B cell (primary cell): Measurements from ENCODE around the gene TMEM81. TPM values are rescaled to one million over a fixed set of nuclear protein-coding genes. Genes with fewer than 3 reads are reported as not detected.

Experiments used
- ATAC-seq: fragments of 200-7000 bp; cut with Tn5 transposase; one replicate; pipeline ENCODE4 v1.10.0; 2021; ENCODE audit warnings: low read depth, mild to moderate bottlenecking, moderate number of reproducible peaks, moderate library complexity
- CTCF ChIA-PET: fragments of 350-600 bp; sonication (Branson Sonifier 250); formaldehyde crosslinking; loops from one replicate; lab custom pipeline; 2021; ENCODE audit warnings: antibody characterized with exemption, inconsistent platforms; lab: Charles Lee
- POLR2A ChIA-PET: fragments of 350-600 bp; sonication (Branson Sonifier 250); formaldehyde crosslinking; loops from one replicate; lab custom pipeline; 2021; ENCODE audit warnings: antibody characterized with exemption; lab: Charles Lee
- DNase-seq: peaks from one replicate; pipeline ENCODE4 v3.0.0; 2013
- H2AFZ ChIP-seq: 2 replicates; pipeline ENCODE4 v1.6.1; 2012; ENCODE audit warnings: mild to moderate bottlenecking, low read depth, low read length; ENCODE audit not compliant: insufficient read depth, poor library complexity, severe bottlenecking
- H3K27ac ChIP-seq, 2 donors: 1 replicate in 1 of 2; 2 replicates in 1 of 2; pipeline ENCODE4 v1.5.1; 2012 to 2013; ENCODE audit warnings: low read length in 2 of 2, mild to moderate bottlenecking in 2 of 2, moderate library complexity in 1 of 2
- H3K27me3 ChIP-seq, 4 experiments: fragments of 200-600 bp in 1 of 4; sonication (generic) in 1 of 4; replicated peaks in 1 of 4; 1 replicate in 2 of 4; 2 replicates in 2 of 4; pipeline versions ENCODE4 v1.6.1 to v1.7.0; 2013 to 2016; ENCODE audit warnings: low read length in 3 of 4, mild to moderate bottlenecking in 2 of 4, mixed read lengths in 1 of 4, moderate library complexity in 1 of 4; ENCODE audit not compliant: insufficient read depth in 4 of 4, control insufficient read depth in 3 of 4; ENCODE audit errors: control extremely low read depth in 1 of 4
- H3K36me3 ChIP-seq, 2 experiments: replicated peaks in 1 of 2; 1 replicate in 1 of 2; 2 replicates in 1 of 2; pipeline versions ENCODE4 v1.6.1 to v1.7.1; 2013; ENCODE audit warnings: low read length in 1 of 2; ENCODE audit not compliant: insufficient read depth in 2 of 2, control insufficient read depth in 1 of 2; ENCODE audit errors: control extremely low read depth in 1 of 2, extremely low read depth in 1 of 2
- H3K4me1 ChIP-seq, 2 donors: fragments of 200-600 bp in 1 of 2; sonication (generic) in 1 of 2; 1 replicate in 1 of 2; 2 replicates in 1 of 2; pipeline versions ENCODE4 v1.5.1 to v1.6.1; 2013 to 2017; ENCODE audit warnings: low read length in 2 of 2; ENCODE audit not compliant: control insufficient read depth in 2 of 2, insufficient read depth in 2 of 2
- H3K4me2 ChIP-seq: replicated peaks from 2 replicates; pipeline ENCODE3; 2012; ENCODE audit warnings: mild to moderate bottlenecking, low read depth, low read length; ENCODE audit not compliant: poor library complexity, severe bottlenecking
- H3K4me3 ChIP-seq, 5 experiments: fragments of 200-600 bp in 1 of 5; sonication (generic) in 1 of 5; 1 replicate in 3 of 5; 2 replicates in 2 of 5; pipeline versions ENCODE4 v1.5.1 to v1.7.0; 2011 to 2016; ENCODE audit warnings: low read length in 4 of 5, mild to moderate bottlenecking in 4 of 5, low read depth in 2 of 5, control low read depth in 1 of 5, moderate library complexity in 1 of 5; ENCODE audit not compliant: insufficient read depth in 1 of 5; ENCODE audit errors: control extremely low read depth in 1 of 5, extremely low read depth in 1 of 5
- H3K79me2 ChIP-seq: fragments of 200-600 bp; sonication (generic); one replicate; pipeline ENCODE4 v1.6.0; 2016; ENCODE audit warnings: low read length; ENCODE audit not compliant: control insufficient read depth, insufficient read depth
- H3K9ac ChIP-seq: fragments of 200-600 bp; sonication (generic); 2 replicates; pipeline ENCODE4 v1.6.1; 2017; ENCODE audit warnings: mild to moderate bottlenecking, low read length, moderate library complexity
- H3K9me3 ChIP-seq, 3 donors: one replicate each; pipeline versions ENCODE4 v1.6.1 to v1.7.1; 2013; ENCODE audit warnings: low read length in 2 of 3; ENCODE audit not compliant: control insufficient read depth in 2 of 3, insufficient read depth in 1 of 3; ENCODE audit errors: control extremely low read depth in 1 of 3
- H4K20me1 ChIP-seq: 2 replicates; pipeline ENCODE4 v1.6.0; 2012; ENCODE audit warnings: mild to moderate bottlenecking, low read length; ENCODE audit not compliant: insufficient read depth, control insufficient read depth, poor library complexity, severe bottlenecking
- H3K27ac Mint-ChIP-seq: one replicate; pipeline ENCODE4 v1.8.0; 2021; ENCODE audit warnings: mixed read lengths
- H3K27me3 Mint-ChIP-seq: one replicate; pipeline ENCODE4 v1.8.0; 2021; ENCODE audit warnings: mixed read lengths
- H3K4me1 Mint-ChIP-seq: one replicate; pipeline ENCODE4 v1.8.0; 2021; ENCODE audit warnings: mixed read lengths
- H3K4me3 Mint-ChIP-seq: one replicate; pipeline ENCODE4 v1.8.0; 2021; ENCODE audit warnings: mixed read lengths
- H3K9me3 Mint-ChIP-seq: one replicate; pipeline ENCODE4 v1.8.0; 2022; ENCODE audit warnings: mixed read lengths; ENCODE audit not compliant: insufficient read depth
- CTCF ChIP-seq: fragments of 200-600 bp; IDR thresholded peaks from one replicate; pipeline ENCODE4 v1.8.0; 2022; ENCODE audit warnings: antibody characterized with exemption, mild to moderate bottlenecking
- EZH2 ChIP-seq: IDR thresholded peaks from 2 replicates; pipeline ENCODE4 v1.6.1; 2012; ENCODE audit warnings: borderline replicate concordance, low read depth, mild to moderate bottlenecking, moderate library complexity, low read length; ENCODE audit not compliant: insufficient read depth, poor library complexity, severe bottlenecking
- WGBS: methylation state at CpG from one replicate; pipeline ENCODE4 v1.1.5; 2013; ENCODE audit warnings: missing lambda C conversion rate; ENCODE audit not compliant: insufficient coverage; 5-methylcytosine and 5-hydroxymethylcytosine counted together
- intact Hi-C: fragments of 100-400 bp; cut with micrococcal nuclease; formaldehyde crosslinking; loops from one replicate; pipeline ENCODE4 v1.10.0; 2022
- polyA plus RNA-seq: library from polyadenylated mRNA; depleted of rRNA; stranded (reverse); fragments of >200 nt; gene quantifications from 2 replicates; pipeline ENCODE4 v1.2.3, GENCODE V29; 2012
- total RNA-seq, 2 donors: library from RNA; stranded (reverse); fragments of 120-200 nt in 1 of 2; gene quantifications; 1 replicate in 1 of 2; 2 replicates in 1 of 2; pipeline versions ENCODE4 v1.2.3 to v1.2.4, GENCODE V29; 2013 to 2022

The TMEM81 gene
- total and polyA plus RNA-seq, 2 donors (not counting 1 experiment from before 2014, with no cell fraction given), result 3.0 to 6.2 TPM

GRCh38 chr1:205118752-205119151 lies 34.5 kb upstream of the TMEM81 start:
- CTCF ChIA-PET, result interaction anchor here (7.9 kb wide), 1 partner anchor 24 kb away, joined by 86 read pairs; no protein-coding TSS in a partner anchor
- H3K79me2 ChIP-seq, result peaks cover 57% of the 10 kb centered on the region
- H3K4me1 ChIP-seq, result peaks cover 24 to 29% of the 10 kb centered on the region in 2 donors
- DNase-seq, result no peak
- no peaks in the 10 kb centered on the region for H3K27me3 ChIP-seq
- ATAC-seq, result no peak
- Mint-ChIP-seq H3K9me3 (no peaks in the 10 kb centered on the region), H3K27ac (no peak overlapping the region), H3K27me3 (no peaks in the 10 kb centered on the region), H3K4me1 (peaks cover 51% of the 10 kb centered on the region), H3K4me3 (no peak overlapping the region)
- peaks cover 11 to 27% of the 10 kb centered on the region in 2 experiments for H3K36me3 ChIP-seq
- no peak overlapping the region for H3K9ac ChIP-seq
- no peak overlapping the region for H3K4me3 ChIP-seq
- no peak overlapping the region for H3K27ac ChIP-seq
- POLR2A ChIA-PET, result no interaction called here
- H3K4me2 ChIP-seq, result no peak overlapping the region
- intact Hi-C loops, result no loop called here
- no peaks in the 10 kb centered on the region for H3K9me3 ChIP-seq
- WGBS, result 86% methylated on average over 1 of the region's 2 CpGs
- H4K20me1 ChIP-seq, result peaks cover 10% of the 10 kb centered on the region
- no peak overlapping the region for H2AFZ ChIP-seq
- TF ChIP-seq CTCF, result no peak
- no peak for TF ChIP-seq EZH2

- POLR2A ChIA-PET, result no interaction called here
- no peak for ATAC-seq
- H3K27ac ChIP-seq, result peak overlapping the region in 1 of 2 donors; percentile 31
- no peaks in the 10 kb centered on the region for H3K27me3 ChIP-seq
- CTCF ChIA-PET, result interaction anchor here (1.2 to 4.3 kb wide), 2 partner anchors 31 to 144 kb away, joined by 3 to 23 read pairs; no protein-coding TSS in a partner anchor
- no peak overlapping the region for H3K4me2 ChIP-seq
- Mint-ChIP-seq H3K27ac (peak overlapping the region; percentile 27), H3K9me3 (no peaks in the 10 kb centered on the region), H3K4me3 (no peak overlapping the region), H3K27me3 (no peaks in the 10 kb centered on the region), H3K4me1 (peaks cover 22% of the 10 kb centered on the region)
- H3K9me3 ChIP-seq, result no peaks in the 10 kb centered on the region
- H3K4me3 ChIP-seq, result no peak overlapping the region
- no peak overlapping the region for H2AFZ ChIP-seq
- intact Hi-C loops, result no loop called here
- H3K36me3 ChIP-seq, result peaks cover 16 to 46% of the 10 kb centered on the region in 2 experiments
- peaks cover 9% of the 10 kb centered on the region for H3K79me2 ChIP-seq
- H3K9ac ChIP-seq, result no peak overlapping the region
- no peaks in the 10 kb centered on the region for H4K20me1 ChIP-seq
- peaks cover 6 to 20% of the 10 kb centered on the region in 2 donors for H3K4me1 ChIP-seq
- peak; percentile 22 for DNase-seq
- no peak for TF ChIP-seq EZH2
- no peak for TF ChIP-seq CTCF
Measured at GRCh38 chr1:205111354-205111753, 27.1 kb upstream of the TMEM81 start.
